Measurements from ENCODE around the gene GSTA3. TPM values are rescaled to one million over a fixed set of nuclear protein-coding genes. Genes with fewer than 3 reads are reported as not detected.
"Not testable (repeated sequence)": the region's sequence is repeated elsewhere in the genome, so short reads cannot be mapped to it uniquely, and the experiment has no call there.

GSTA3 gene
- total RNA-seq (not detected), polyA plus RNA-seq (not detected), total RNA-seq (not detected)

DNA sequence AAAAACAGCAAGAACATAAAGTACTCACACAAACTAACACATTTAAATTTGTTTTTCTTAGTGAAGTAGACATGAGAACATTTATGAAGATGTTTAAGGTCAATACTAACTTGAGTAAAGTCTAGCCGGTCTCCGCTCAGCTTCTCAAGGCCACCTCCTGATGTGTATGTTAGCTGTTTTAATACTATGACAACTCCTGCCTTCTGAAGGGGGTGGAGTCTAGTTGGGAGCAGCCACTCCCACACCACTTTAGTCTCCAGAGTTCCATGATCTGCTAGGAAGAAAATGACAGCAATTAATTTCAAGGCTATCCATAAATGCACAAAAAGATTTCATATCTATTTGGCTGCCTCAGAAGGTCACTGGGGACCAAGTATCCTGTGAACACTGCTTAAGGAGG lies at the start of gene GSTA3:
TSS of gene GSTA3 (minus strand) at position 168 of the 400 bp plus-strand sequence. CDS start 3,864 bp downstream, outside the sequence.
- Histone ChIP-seq H3K9me3 (ENCODE audit: control insufficient read depth in 2 of 3, low read length in 3 of 3) (no peaks in the 10 kb centered on the region), H3K27me3 (ENCODE audit: control insufficient read depth in 2 of 2, insufficient read depth in 2 of 2, low read length in 2 of 2) (no peaks in the 10 kb centered on the region), H3K4me1 (ENCODE audit: control insufficient read depth in 2 of 2, insufficient read depth in 2 of 2, low read length in 2 of 2) (no peaks in the 10 kb centered on the region), H3K4me3 (ENCODE audit: low read length) (no peak within 1 kb of the TSS), H3K36me3 (ENCODE audit: control insufficient read depth in 2 of 3, insufficient read depth in 3 of 3, low read length in 3 of 3) (no peaks in the 10 kb centered on the region), H3K27ac (ENCODE audit: low read depth, low read length) (no peak within 1 kb of the TSS)
- no peaks in the 10 kb centered on the region for H3K36me3 Mint-ChIP-seq
- ChIA-PET CTCF (no interaction called here), POLR2A (no interaction called here)
- no peak within 1 kb of the TSS for H3K27ac Mint-ChIP-seq
- intact Hi-C loops (cut with micrococcal nuclease), result no loop called here
- ATAC-seq, result no peak
- no peak within 1 kb of the TSS for H3K4me3 Mint-ChIP-seq
- H3K4me1 Mint-ChIP-seq, result no peaks in the 10 kb centered on the region
- peaks cover 0 to 9% (median 1%) of the 10 kb centered on the region in 11 donors for H3K9me3 Mint-ChIP-seq
- no peak for DNase-seq
- peaks cover 0 to 7% (median 3%) of the 10 kb centered on the region in 5 donors for H3K27me3 Mint-ChIP-seq

DNA sequence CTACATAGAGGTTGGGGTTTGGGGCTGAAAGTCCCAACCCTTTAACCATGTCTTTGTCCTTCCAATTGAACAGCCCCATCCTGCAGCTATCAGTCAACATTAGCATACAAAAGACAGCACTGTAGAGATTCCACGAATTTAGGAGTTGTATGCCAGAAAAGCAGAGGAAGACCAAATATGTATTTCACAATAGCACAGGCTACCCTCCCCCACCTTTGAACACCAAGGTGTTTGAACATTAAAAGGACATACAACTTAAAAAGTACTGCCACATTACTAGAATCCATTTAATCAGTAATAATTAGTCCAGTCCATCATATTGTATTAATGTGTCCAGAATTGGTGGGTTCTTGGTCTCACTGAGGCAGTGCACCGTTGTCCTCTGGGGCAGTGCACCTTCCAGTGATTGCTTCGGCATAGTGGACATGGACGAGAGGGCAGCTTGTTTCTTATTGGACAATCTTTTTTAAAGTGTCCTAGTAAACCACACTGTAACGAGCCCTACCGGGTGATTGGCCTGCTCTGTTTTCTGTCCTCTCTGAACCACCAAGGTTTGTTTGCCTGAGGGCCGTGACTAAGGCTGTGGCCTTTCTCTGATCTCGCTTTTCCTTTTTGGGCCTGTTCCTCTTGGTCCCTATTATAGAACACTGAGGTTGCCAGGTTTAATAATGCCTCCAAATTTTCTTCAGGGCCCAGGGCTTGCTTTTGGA lies 49.2 kb upstream of the GSTA3 start:
- no peaks in the 10 kb centered on the region for H3K4me1 Mint-ChIP-seq
- ATAC-seq, result no peak
- DNase-seq, result no peak
- Histone ChIP-seq H3K27ac (ENCODE audit: low read depth, low read length) (no peak overlapping the region), H3K4me1 (ENCODE audit: control insufficient read depth in 2 of 2, insufficient read depth in 2 of 2, low read length in 2 of 2) (no peaks in the 10 kb centered on the region), H3K9me3 (ENCODE audit: control insufficient read depth in 2 of 3, low read length in 3 of 3) (no peaks in the 10 kb centered on the region), H3K4me3 (ENCODE audit: low read length) (no peak overlapping the region), H3K27me3 (ENCODE audit: control insufficient read depth in 2 of 2, insufficient read depth in 2 of 2, low read length in 2 of 2) (no peaks in the 10 kb centered on the region), H3K36me3 (ENCODE audit: control insufficient read depth in 2 of 3, insufficient read depth in 3 of 3, low read length in 3 of 3) (no peaks in the 10 kb centered on the region)
- H3K27ac Mint-ChIP-seq, result no peak overlapping the region
- no peaks in the 10 kb centered on the region for H3K36me3 Mint-ChIP-seq
- H3K4me3 Mint-ChIP-seq, result no peak overlapping the region
- H3K27me3 Mint-ChIP-seq, result peaks cover 0 to 9% (median 2%) of the 10 kb centered on the region in 5 donors
- H3K9me3 Mint-ChIP-seq, result peaks cover 0 to 3% (median 0%) of the 10 kb centered on the region in 11 donors
- ChIA-PET POLR2A (no interaction called here), CTCF (no interaction called here)
- intact Hi-C loops (cut with micrococcal nuclease), result no loop called here

DNA sequence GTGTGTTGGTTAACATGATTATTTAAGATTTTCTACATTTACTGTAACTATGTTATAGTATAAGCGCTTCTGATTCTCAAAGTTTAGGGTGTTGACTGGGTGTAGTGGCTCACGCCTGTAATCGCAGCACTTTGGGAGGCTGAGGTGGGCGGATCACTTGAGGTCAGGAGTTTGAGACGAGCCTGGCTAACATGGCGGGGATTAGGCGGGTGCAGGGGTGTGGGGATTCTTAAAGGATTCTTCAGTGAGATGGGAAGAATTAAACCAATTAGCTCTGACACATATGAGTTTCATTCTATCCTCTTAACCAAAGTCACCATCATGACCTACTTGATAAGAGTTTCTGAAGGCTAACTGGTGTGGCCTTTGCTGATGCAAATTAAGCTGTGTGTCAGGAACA lies 46.4 kb upstream of the GSTA3 start:
- ChIA-PET POLR2A (no interaction called here), CTCF (no interaction called here)
- H3K4me1 ChIP-seq (ENCODE audit: control insufficient read depth in 2 of 2, insufficient read depth in 2 of 2, low read length in 2 of 2), result no peaks in the 10 kb centered on the region
- H3K4me3 Mint-ChIP-seq, result no peak overlapping the region
- ATAC-seq (no peak), DNase-seq (no peak)
- H3K36me3 ChIP-seq (ENCODE audit: control insufficient read depth in 2 of 3, insufficient read depth in 3 of 3, low read length in 3 of 3), result no peaks in the 10 kb centered on the region
- no peak overlapping the region for H3K27ac Mint-ChIP-seq
- peaks cover 0 to 2% (median 0%) of the 10 kb centered on the region in 11 donors for H3K9me3 Mint-ChIP-seq
- H3K27me3 ChIP-seq (ENCODE audit: control insufficient read depth in 2 of 2, insufficient read depth in 2 of 2, low read length in 2 of 2), result no peaks in the 10 kb centered on the region
- H3K4me3 ChIP-seq (ENCODE audit: low read length), result no peak overlapping the region
- H3K27me3 Mint-ChIP-seq, result peaks cover 0 to 9% (median 2%) of the 10 kb centered on the region in 5 donors
- no peaks in the 10 kb centered on the region for H3K36me3 Mint-ChIP-seq
- intact Hi-C loops (cut with micrococcal nuclease), result no loop called here
- no peaks in the 10 kb centered on the region for H3K4me1 Mint-ChIP-seq
- no peak overlapping the region for H3K27ac ChIP-seq (ENCODE audit: low read depth, low read length)
- H3K9me3 ChIP-seq (ENCODE audit: control insufficient read depth in 2 of 3, low read length in 3 of 3), result no peaks in the 10 kb centered on the region

DNA sequence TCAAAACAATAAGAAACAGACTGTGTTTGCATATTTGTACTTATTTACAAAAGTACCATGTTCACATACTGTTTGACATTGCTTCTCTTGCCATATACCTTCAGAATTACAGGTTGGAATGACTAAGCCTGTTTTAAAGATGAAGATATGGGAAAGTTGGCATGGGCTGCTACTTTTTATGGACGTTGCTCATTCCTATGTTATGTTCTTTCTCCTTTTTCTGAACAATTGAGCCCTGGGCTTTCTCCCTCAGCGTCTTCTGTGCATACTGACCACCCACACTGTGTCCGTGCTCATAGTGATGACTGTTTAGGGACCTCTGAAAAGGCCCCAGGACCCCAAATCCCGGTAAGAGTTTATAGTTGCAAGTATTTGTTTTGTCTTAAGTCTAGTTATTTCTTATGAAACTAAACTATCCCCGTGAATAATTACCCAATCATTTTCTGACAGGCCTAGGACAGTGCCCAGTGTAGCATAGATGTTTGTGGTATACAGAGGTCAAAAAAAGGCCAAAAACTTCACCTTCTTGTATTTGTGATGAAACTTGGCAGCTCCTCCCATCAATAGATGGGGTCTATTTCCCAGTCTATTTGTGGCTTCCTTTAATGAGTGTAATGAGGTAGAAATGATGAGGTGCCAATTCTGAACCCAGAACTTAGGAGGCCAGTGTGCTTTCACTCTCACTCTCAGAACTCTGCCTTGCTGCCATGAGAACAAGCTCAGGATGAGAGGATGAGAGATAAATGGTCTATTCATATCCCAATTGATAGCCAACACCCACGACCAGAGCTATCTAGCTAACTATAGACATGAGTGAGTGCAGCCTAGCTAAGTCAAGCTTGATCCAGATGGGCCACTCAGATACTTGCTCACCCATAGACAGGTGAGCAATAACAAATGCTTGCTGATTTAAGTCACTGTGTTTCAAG lies 44.7 kb upstream of the GSTA3 start:
- no peaks in the 10 kb centered on the region for H3K4me1 Mint-ChIP-seq
- H3K27me3 ChIP-seq (ENCODE audit: control insufficient read depth in 2 of 2, insufficient read depth in 2 of 2, low read length in 2 of 2), result no peaks in the 10 kb centered on the region
- ChIA-PET POLR2A (no interaction called here), CTCF (no interaction called here)
- ATAC-seq (no peak), DNase-seq (no peak)
- H3K4me1 ChIP-seq (ENCODE audit: control insufficient read depth in 2 of 2, insufficient read depth in 2 of 2, low read length in 2 of 2), result no peaks in the 10 kb centered on the region
- no peaks in the 10 kb centered on the region for H3K36me3 ChIP-seq (ENCODE audit: control insufficient read depth in 2 of 3, insufficient read depth in 3 of 3, low read length in 3 of 3)
- peaks cover 0 to 8% (median 4%) of the 10 kb centered on the region in 5 donors for H3K27me3 Mint-ChIP-seq
- H3K9me3 Mint-ChIP-seq, result peaks cover 0 to 2% (median 0%) of the 10 kb centered on the region in 11 donors
- no peak overlapping the region for H3K4me3 Mint-ChIP-seq
- no peak overlapping the region for H3K27ac ChIP-seq (ENCODE audit: low read depth, low read length)
- H3K4me3 ChIP-seq (ENCODE audit: low read length), result no peak overlapping the region
- H3K9me3 ChIP-seq (ENCODE audit: control insufficient read depth in 2 of 3, low read length in 3 of 3), result no peaks in the 10 kb centered on the region
- no peak overlapping the region for H3K27ac Mint-ChIP-seq
- no peaks in the 10 kb centered on the region for H3K36me3 Mint-ChIP-seq
- intact Hi-C loops (cut with micrococcal nuclease), result no loop called here

- no peak overlapping the region for H3K27ac ChIP-seq (ENCODE audit: low read depth, low read length)
- no peak for ATAC-seq
- ChIA-PET POLR2A (no interaction called here), CTCF (no interaction called here)
- no peaks in the 10 kb centered on the region for H3K36me3 ChIP-seq (ENCODE audit: control insufficient read depth in 2 of 3, insufficient read depth in 3 of 3, low read length in 3 of 3)
- intact Hi-C loops (cut with micrococcal nuclease), result no loop called here
- H3K9me3 ChIP-seq (ENCODE audit: control insufficient read depth in 2 of 3, low read length in 3 of 3), result no peaks in the 10 kb centered on the region
- Mint-ChIP-seq H3K36me3 (no peaks in the 10 kb centered on the region), H3K9me3 (no peaks in the 10 kb centered on the region), H3K4me1 (peaks cover 0 to 10% (median 7%) of the 10 kb centered on the region in 7 donors), H3K27me3 (peaks cover 17 to 30% (median 22%) of the 10 kb centered on the region in 5 donors), H3K27ac (no peak overlapping the region), H3K4me3 (peak overlapping the region in 1 of 10 donors; percentile 2)
- DNase-seq, result peak in 1 of 9 donors; percentile 7
- H3K4me1 ChIP-seq (ENCODE audit: control insufficient read depth in 2 of 2, insufficient read depth in 2 of 2, low read length in 2 of 2), result no peaks in the 10 kb centered on the region
- no peaks in the 10 kb centered on the region for H3K27me3 ChIP-seq (ENCODE audit: control insufficient read depth in 2 of 2, insufficient read depth in 2 of 2, low read length in 2 of 2)
- H3K4me3 ChIP-seq (ENCODE audit: low read length), result no peak overlapping the region
These were observed 36.8 kb upstream of the GSTA3 start for GRCh38 chr6:52946306-52946705.

GRCh38 chr6:52942821-52943220 lies 33.3 kb upstream of the GSTA3 start:
- H3K4me3 Mint-ChIP-seq; H3K9me3 ChIP-seq (ENCODE audit: control insufficient read depth in 2 of 3, low read length in 3 of 3); H3K4me1 ChIP-seq (ENCODE audit: control insufficient read depth in 2 of 2, insufficient read depth in 2 of 2, low read length in 2 of 2); DNase-seq; CTCF ChIA-PET; POLR2A ChIA-PET; H3K27me3 ChIP-seq (ENCODE audit: control insufficient read depth in 2 of 2, insufficient read depth in 2 of 2, low read length in 2 of 2); H3K9me3 Mint-ChIP-seq; H3K36me3 ChIP-seq (ENCODE audit: control insufficient read depth in 2 of 3, insufficient read depth in 3 of 3, low read length in 3 of 3); H3K27ac ChIP-seq (ENCODE audit: low read depth, low read length); H3K27ac Mint-ChIP-seq; H3K4me1 Mint-ChIP-seq; H3K4me3 ChIP-seq (ENCODE audit: low read length); H3K36me3 Mint-ChIP-seq; ATAC-seq; intact Hi-C loops (cut with micrococcal nuclease): not testable (repeated sequence)
- peaks cover 14 to 33% (median 17%) of the 10 kb centered on the region in 5 donors for H3K27me3 Mint-ChIP-seq
